ENCODE results near the gene TSPAN18. TPM values are rescaled to one million over a fixed set of nuclear protein-coding genes. Genes with fewer than 3 reads are reported as not detected.

TSPAN18 gene
- total RNA-seq, 1 experiment from 2014 or later, result not detected

DNA sequence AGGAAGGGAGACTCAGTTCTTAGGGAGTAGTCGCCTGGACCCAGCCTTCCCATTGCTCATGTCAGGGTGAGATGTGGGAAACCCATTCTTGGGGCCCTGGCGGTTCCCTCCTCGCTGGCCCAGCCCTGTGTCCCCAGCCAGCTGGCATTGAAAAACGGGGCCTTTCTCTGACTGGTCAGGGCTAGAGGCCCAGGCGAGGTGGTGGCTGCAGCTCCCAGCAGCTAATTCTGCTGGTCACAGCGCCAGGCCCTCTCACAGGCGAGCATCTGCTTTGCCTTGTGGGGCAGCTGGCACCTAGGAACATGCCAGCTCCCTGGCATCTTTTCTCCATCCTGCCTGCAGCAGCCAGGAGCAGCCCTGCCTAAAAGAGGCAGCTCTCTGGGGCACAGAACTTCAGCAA lies 20.1 kb downstream of the TSPAN18 start:
- TF ChIP-seq EZH2 (IDR thresholded peaks at IDR 0.05; ENCODE audit: low read length, unreplicated experiment) (no peak), EZH2phosphoT487 (IDR thresholded peaks at IDR 0.05; ENCODE audit: borderline replicate concordance, low read length) (no peak)
- TF ChIP-seq, protein P1, sequence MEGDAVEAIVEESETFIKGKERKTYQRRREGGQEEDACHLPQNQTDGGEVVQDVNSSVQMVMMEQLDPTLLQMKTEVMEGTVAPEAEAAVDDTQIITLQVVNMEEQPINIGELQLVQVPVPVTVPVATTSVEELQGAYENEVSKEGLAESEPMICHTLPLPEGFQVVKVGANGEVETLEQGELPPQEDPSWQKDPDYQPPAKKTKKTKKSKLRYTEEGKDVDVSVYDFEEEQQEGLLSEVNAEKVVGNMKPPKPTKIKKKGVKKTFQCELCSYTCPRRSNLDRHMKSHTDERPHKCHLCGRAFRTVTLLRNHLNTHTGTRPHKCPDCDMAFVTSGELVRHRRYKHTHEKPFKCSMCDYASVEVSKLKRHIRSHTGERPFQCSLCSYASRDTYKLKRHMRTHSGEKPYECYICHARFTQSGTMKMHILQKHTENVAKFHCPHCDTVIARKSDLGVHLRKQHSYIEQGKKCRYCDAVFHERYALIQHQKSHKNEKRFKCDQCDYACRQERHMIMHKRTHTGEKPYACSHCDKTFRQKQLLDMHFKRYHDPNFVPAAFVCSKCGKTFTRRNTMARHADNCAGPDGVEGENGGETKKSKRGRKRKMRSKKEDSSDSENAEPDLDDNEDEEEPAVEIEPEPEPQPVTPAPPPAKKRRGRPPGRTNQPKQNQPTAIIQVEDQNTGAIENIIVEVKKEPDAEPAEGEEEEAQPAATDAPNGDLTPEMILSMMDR (conservative IDR thresholded peaks at IDR 0.05; ENCODE audit: low read depth, low read length), result no peak
- no TSS peak for BruUV-seq (replicated peaks)
- no peak overlapping the region for H3K4me3 ChIP-seq (ENCODE audit: low read length)
- H3K9me3 ChIP-seq (ENCODE audit: low read length), result no peaks in the 10 kb centered on the region
- peaks cover 37% of the 10 kb centered on the region for H3K27me3 ChIP-seq (ENCODE audit: low read length)
- intact Hi-C loops (cut with micrococcal nuclease), result no loop called here
- DNase-seq (no peak), ATAC-seq (no peak)
- no peak overlapping the region for H2AFZ ChIP-seq (ENCODE audit: low read length)
- no peaks in the 10 kb centered on the region for H3F3A ChIP-seq (ENCODE audit: low read length, unreplicated experiment)
- H3K9me2 ChIP-seq (replicated peaks; ENCODE audit: low read length), result no peaks in the 10 kb centered on the region
- ChIA-PET POLR2A (ENCODE audit: unreplicated experiment) (no interaction called here), CTCF (no interaction called here)
- H3K4me2 ChIP-seq (ENCODE audit: low read length), result no peak overlapping the region
- no peaks in the 10 kb centered on the region for H3K36me3 ChIP-seq (ENCODE audit: low read depth, low read length)
- H4K20me1 ChIP-seq (ENCODE audit: low read length), result no peaks in the 10 kb centered on the region
- no peak overlapping the region for H3K27ac ChIP-seq (ENCODE audit: low read length)
- no peak overlapping the region for H3K9ac ChIP-seq (ENCODE audit: low read length)
- no peaks in the 10 kb centered on the region for H3K79me2 ChIP-seq (ENCODE audit: low read length)
- H3K4me1 ChIP-seq (ENCODE audit: insufficient read depth, low read length), result no peaks in the 10 kb centered on the region

DNA sequence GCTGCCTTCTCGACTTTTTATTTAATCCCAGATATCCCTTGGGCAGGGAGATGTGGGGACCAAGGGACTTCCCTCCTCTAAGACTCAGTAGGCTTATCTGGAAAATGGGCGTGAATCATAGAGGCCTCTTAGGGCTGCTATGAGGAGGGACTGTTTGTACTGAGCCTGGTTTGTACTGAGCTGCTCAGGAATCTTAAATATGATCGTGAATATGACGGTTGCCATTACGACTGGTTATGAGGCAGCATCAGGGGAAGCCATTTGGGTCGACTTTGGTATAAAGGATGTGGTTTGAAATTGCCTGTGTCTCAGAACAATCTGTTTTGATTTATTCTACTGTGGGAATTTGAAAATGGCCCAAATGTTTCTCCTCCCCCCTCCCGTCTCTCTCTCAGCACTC lies 20.6 kb downstream of the TSPAN18 start:
- POLR2A ChIA-PET (ENCODE audit: unreplicated experiment), result no interaction called here
- Histone ChIP-seq H2AFZ (ENCODE audit: low read length) (no peak overlapping the region), H3K36me3 (ENCODE audit: low read depth, low read length) (no peaks in the 10 kb centered on the region), H3F3A (ENCODE audit: low read length, unreplicated experiment) (no peaks in the 10 kb centered on the region), H3K27ac (ENCODE audit: low read length) (no peak overlapping the region), H3K9me3 (ENCODE audit: low read length) (no peaks in the 10 kb centered on the region), H3K4me3 (ENCODE audit: low read length) (no peak overlapping the region), H3K79me2 (ENCODE audit: low read length) (no peaks in the 10 kb centered on the region), H3K4me1 (ENCODE audit: insufficient read depth, low read length) (no peaks in the 10 kb centered on the region), H4K20me1 (ENCODE audit: low read length) (no peaks in the 10 kb centered on the region), H3K9me2 (replicated peaks; ENCODE audit: low read length) (no peaks in the 10 kb centered on the region), H3K4me2 (ENCODE audit: low read length) (no peak overlapping the region), H3K27me3 (ENCODE audit: low read length) (peaks cover 36% of the 10 kb centered on the region), H3K9ac (ENCODE audit: low read length) (no peak overlapping the region)
- CTCF ChIA-PET, result no interaction called here
- no peak for TF ChIP-seq EZH2phosphoT487 (IDR thresholded peaks at IDR 0.05; ENCODE audit: borderline replicate concordance, low read length)
- no peak for TF ChIP-seq EZH2 (IDR thresholded peaks at IDR 0.05; ENCODE audit: low read length, unreplicated experiment)
- TF ChIP-seq, protein P1 (conservative IDR thresholded peaks at IDR 0.05; ENCODE audit: low read depth, low read length), result no peak
- DNase-seq (no peak), ATAC-seq (no peak)
- no TSS peak for BruUV-seq (replicated peaks)
- intact Hi-C loops (cut with micrococcal nuclease), result no loop called here

DNA sequence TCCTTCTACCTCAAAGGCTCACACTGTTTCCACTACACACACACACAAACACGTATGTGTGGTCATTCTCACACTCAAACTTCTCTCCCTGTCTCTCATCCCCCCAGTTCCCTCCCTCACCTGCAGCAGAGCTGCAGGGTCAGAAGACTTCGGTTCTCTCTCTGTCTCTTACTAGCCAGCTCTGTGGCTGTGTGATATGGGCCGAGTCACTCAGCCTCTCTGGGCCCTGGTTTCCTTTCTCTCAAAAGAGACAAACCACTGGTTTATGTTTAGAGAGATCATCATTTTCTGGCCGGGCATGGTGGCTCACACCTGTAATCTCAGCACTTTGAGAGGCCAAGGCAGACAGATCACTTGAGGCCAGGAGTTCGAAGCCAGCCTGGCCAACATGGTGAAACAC lies 21.1 kb downstream of the TSPAN18 start:
- Histone ChIP-seq H3K9ac (ENCODE audit: low read length) (no peak overlapping the region), H3K79me2 (ENCODE audit: low read length) (no peaks in the 10 kb centered on the region), H2AFZ (ENCODE audit: low read length) (no peak overlapping the region), H3K9me2 (replicated peaks; ENCODE audit: low read length) (no peaks in the 10 kb centered on the region), H3K36me3 (ENCODE audit: low read depth, low read length) (no peaks in the 10 kb centered on the region), H3K4me1 (ENCODE audit: insufficient read depth, low read length) (no peaks in the 10 kb centered on the region), H3K27me3 (ENCODE audit: low read length) (peaks cover 36% of the 10 kb centered on the region), H3F3A (ENCODE audit: low read length, unreplicated experiment) (no peaks in the 10 kb centered on the region), H3K4me2 (ENCODE audit: low read length) (no peak overlapping the region), H3K9me3 (ENCODE audit: low read length) (no peaks in the 10 kb centered on the region), H3K27ac (ENCODE audit: low read length) (no peak overlapping the region), H3K4me3 (ENCODE audit: low read length) (no peak overlapping the region), H4K20me1 (ENCODE audit: low read length) (no peaks in the 10 kb centered on the region)
- TF ChIP-seq, protein P1 (conservative IDR thresholded peaks at IDR 0.05; ENCODE audit: low read depth, low read length), result no peak
- TF ChIP-seq EZH2 (IDR thresholded peaks at IDR 0.05; ENCODE audit: low read length, unreplicated experiment) (no peak), EZH2phosphoT487 (IDR thresholded peaks at IDR 0.05; ENCODE audit: borderline replicate concordance, low read length) (no peak)
- POLR2A ChIA-PET (ENCODE audit: unreplicated experiment), result no interaction called here
- intact Hi-C loops (cut with micrococcal nuclease), result no loop called here
- no TSS peak for BruUV-seq (replicated peaks)
- no peak for ATAC-seq
- no peak for DNase-seq
- CTCF ChIA-PET, result no interaction called here
